ENCODE results near the gene LRCH3. TPM values are rescaled to one million over a fixed set of nuclear protein-coding genes. Genes with fewer than 3 reads are reported as not detected.

LRCH3 gene
- total and polyA plus RNA-seq, 9 of the 15 experiments (the other 6 are each of a cell fraction or from before 2014, with no cell fraction given) = 4.6 to 75.3 (median 30.3) TPM

GRCh38 chr3:197791113-197791891, at the start of gene LRCH3 (continued):
- TF ChIP-seq E2F6 (IDR thresholded peaks at IDR 0.05; ENCODE audit: borderline replicate concordance in 1 of 2, extremely low read depth in 1 of 2, insufficient read depth in 1 of 2, insufficient read length in 1 of 2, low read depth in 1 of 2, low read length in 1 of 2, poor library complexity in 1 of 2, severe bottlenecking in 1 of 2) (peak in 1 of 2 experiments; percentile 38), ILF3 (IDR thresholded peaks at IDR 0.05; ENCODE audit: borderline replicate concordance) (peak; percentile 83; the same call in 1 of the 2 replicates), YY1 (IDR thresholded peaks at IDR 0.05; ENCODE audit: borderline replicate concordance in 1 of 3, control insufficient read depth in 1 of 3, extremely low read depth in 1 of 3, insufficient read depth in 3 of 3, insufficient read length in 1 of 3, insufficient replicate concordance in 2 of 3, low read depth in 1 of 3, low read length in 2 of 3) (peak; percentile 91 to 98 (median 95)), CHD1 (IDR thresholded peaks at IDR 0.05; ENCODE audit: low read length) (peak; percentile 84), CTBP1 (IDR thresholded peaks at IDR 0.05; ENCODE audit: borderline replicate concordance) (peak; percentile 21; the same call in 1 of the 2 replicates), IFI16 (CRISPR knock-in tag; IDR thresholded peaks at IDR 0.05) (no peak), ZNF639 (CRISPR knock-in tag; conservative IDR thresholded peaks at IDR 0.05 in 1 of 2, IDR thresholded peaks at IDR 0.05 in 1 of 2) (peak in 1 of 2 experiments; percentile 97; a peak in 2 of 4 replicates), KAT7 (CRISPR knock-in tag; IDR thresholded peaks at IDR 0.05; ENCODE audit: borderline replicate concordance) (peak; percentile 63), NFIC (IDR thresholded peaks at IDR 0.05) (peak; percentile 66), PHF20 (IDR thresholded peaks at IDR 0.05; ENCODE audit: partially characterized antibody) (peak; percentile 37), MAZ (CRISPR knock-in tag; conservative IDR thresholded peaks at IDR 0.05 in 1 of 2, IDR thresholded peaks at IDR 0.05 in 1 of 2) (peak; percentile 81 to 89), SIN3A (IDR thresholded peaks at IDR 0.05; ENCODE audit: borderline replicate concordance in 2 of 2, control insufficient read depth in 1 of 2, low read depth in 2 of 2, low read length in 2 of 2) (peak in 1 of 2 experiments; percentile 36; a peak in 1 of 4 replicates), TBL1XR1 (IDR thresholded peaks at IDR 0.05; ENCODE audit: low read length in 2 of 2) (0 out of 4 replicates have a peak, but pooled peaks of 1 of the 2 experiments have one; percentile 14), EGR1 (conservative IDR thresholded peaks at IDR 0.05) (peak; percentile 76), XRCC3 (IDR thresholded peaks at IDR 0.05) (no peak), PHB (CRISPR knock-in tag; IDR thresholded peaks at IDR 0.05) (peak; percentile 25; the same call in 1 of the 2 replicates)
- TF ChIP-seq, protein P1, sequence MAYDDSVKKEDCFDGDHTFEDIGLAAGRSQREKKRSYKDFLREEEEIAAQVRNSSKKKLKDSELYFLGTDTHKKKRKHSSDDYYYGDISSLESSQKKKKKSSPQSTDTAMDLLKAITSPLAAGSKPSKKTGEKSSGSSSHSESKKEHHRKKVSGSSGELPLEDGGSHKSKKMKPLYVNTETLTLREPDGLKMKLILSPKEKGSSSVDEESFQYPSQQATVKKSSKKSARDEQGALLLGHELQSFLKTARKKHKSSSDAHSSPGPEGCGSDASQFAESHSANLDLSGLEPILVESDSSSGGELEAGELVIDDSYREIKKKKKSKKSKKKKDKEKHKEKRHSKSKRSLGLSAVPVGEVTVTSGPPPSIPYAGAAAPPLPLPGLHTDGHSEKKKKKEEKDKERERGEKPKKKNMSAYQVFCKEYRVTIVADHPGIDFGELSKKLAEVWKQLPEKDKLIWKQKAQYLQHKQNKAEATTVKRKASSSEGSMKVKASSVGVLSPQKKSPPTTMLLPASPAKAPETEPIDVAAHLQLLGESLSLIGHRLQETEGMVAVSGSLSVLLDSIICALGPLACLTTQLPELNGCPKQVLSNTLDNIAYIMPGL (CRISPR knock-in tag; IDR thresholded peaks at IDR 0.05) = 0 out of 2 replicates have a peak, but pooled peaks have one; percentile 34
- TF ChIP-seq, protein P2, sequence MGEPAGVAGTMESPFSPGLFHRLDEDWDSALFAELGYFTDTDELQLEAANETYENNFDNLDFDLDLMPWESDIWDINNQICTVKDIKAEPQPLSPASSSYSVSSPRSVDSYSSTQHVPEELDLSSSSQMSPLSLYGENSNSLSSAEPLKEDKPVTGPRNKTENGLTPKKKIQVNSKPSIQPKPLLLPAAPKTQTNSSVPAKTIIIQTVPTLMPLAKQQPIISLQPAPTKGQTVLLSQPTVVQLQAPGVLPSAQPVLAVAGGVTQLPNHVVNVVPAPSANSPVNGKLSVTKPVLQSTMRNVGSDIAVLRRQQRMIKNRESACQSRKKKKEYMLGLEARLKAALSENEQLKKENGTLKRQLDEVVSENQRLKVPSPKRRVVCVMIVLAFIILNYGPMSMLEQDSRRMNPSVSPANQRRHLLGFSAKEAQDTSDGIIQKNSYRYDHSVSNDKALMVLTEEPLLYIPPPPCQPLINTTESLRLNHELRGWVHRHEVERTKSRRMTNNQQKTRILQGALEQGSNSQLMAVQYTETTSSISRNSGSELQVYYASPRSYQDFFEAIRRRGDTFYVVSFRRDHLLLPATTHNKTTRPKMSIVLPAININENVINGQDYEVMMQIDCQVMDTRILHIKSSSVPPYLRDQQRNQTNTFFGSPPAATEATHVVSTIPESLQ (CRISPR knock-in tag; IDR thresholded peaks at IDR 0.05) = peak; percentile 63
